Measurements from ENCODE around the gene SSX2IP. TPM values are rescaled to one million over a fixed set of nuclear protein-coding genes. Genes with fewer than 3 reads are reported as not detected.

SSX2IP gene
- total and polyA plus RNA-seq, 4 donors: 3.7 to 21.8 (median 6.4) TPM

DNA sequence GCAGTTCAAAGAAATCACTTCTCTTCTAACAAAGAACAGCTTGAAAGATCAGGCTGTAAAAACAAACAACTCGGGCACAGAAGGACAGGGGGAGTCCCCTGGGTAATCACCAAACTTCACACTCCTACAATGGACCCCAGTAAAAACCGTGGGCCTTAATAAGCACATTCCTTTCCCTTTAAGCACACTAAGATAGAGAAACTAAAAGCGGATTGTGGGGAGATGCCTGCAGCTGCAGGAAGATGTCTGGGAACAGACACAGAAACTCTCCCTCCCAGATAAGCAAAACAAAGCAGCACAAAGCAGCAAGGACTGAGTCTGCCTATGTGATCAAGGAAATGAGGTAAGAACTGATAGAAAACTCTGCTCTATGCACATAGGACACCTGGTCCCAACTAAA, 78.5 kb downstream of the SSX2IP start:
- Histone ChIP-seq H3K27me3 (ENCODE audit: control insufficient read depth in 4 of 4, insufficient read depth in 4 of 4, low read length in 3 of 4) (no peaks in the 10 kb centered on the region), H3K9me3 (ENCODE audit: control insufficient read depth in 4 of 4, low read length in 3 of 4) (peaks cover 0 to 7% (median 0%) of the 10 kb centered on the region in 4 donors), H3K4me1 (ENCODE audit: control insufficient read depth in 4 of 4, insufficient read depth in 4 of 4, low read length in 3 of 4) (no peaks in the 10 kb centered on the region), H3K9ac (ENCODE audit: low read depth in 1 of 2, low read length in 2 of 2) (no peak overlapping the region), H3K27ac (ENCODE audit: low read depth in 1 of 2, low read length in 2 of 2) (no peak overlapping the region), H3K4me3 (ENCODE audit: low read depth in 1 of 3, low read length in 3 of 3) (no peak overlapping the region), H3K36me3 (ENCODE audit: control insufficient read depth in 4 of 4, insufficient read depth in 3 of 4, low read depth in 1 of 4, low read length in 3 of 4) (no peaks in the 10 kb centered on the region)
- no peak for TF ChIP-seq RAD21 (IDR thresholded peaks at IDR 0.05)
- TF ChIP-seq NR2F2 (IDR thresholded peaks at IDR 0.05): no peak
- no peak for TF ChIP-seq HNF4A (conservative IDR thresholded peaks at IDR 0.05)
- TF ChIP-seq RXRA (IDR thresholded peaks at IDR 0.05): no peak
- TF ChIP-seq FOXA1 (IDR thresholded peaks at IDR 0.05): no peak
- DNase-seq (ENCODE audit: low spot score): no peak
- WGBS: 45% methylated on average over 3 of the region's 3 CpGs

DNA sequence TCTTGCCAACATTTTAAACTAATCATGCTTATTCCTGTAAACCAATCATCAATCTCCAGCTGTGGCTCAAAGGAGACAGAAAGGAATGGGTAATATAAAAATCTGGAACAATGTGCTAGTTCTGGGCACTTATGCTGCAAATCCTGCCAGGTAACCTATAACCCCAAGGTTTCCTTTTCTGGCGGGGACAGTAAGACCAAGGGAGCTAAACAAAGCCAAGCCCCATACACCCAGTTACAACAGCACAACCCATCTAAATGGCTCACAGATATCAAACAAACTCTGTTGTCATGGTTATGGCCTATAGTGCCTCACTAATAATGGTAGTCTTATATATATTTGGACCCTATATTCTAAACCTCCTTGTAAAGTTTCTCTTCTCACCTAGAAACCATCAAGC, 79.2 kb downstream of the SSX2IP start:
- H3K9me3 ChIP-seq (ENCODE audit: control insufficient read depth in 4 of 4, low read length in 3 of 4): peaks cover 0 to 9% (median 1%) of the 10 kb centered on the region in 4 donors
- H3K36me3 ChIP-seq (ENCODE audit: control insufficient read depth in 4 of 4, insufficient read depth in 3 of 4, low read depth in 1 of 4, low read length in 3 of 4): no peaks in the 10 kb centered on the region
- WGBS: 82% methylated on average over 1 of the region's 1 CpG
- H3K27me3 ChIP-seq (ENCODE audit: control insufficient read depth in 4 of 4, insufficient read depth in 4 of 4, low read length in 3 of 4): no peaks in the 10 kb centered on the region
- no peak overlapping the region for H3K27ac ChIP-seq (ENCODE audit: low read depth in 1 of 2, low read length in 2 of 2)
- TF ChIP-seq JUND (IDR thresholded peaks at IDR 0.05) (no peak), GABPA (IDR thresholded peaks at IDR 0.05 in 1 of 2, conservative IDR thresholded peaks at IDR 0.05 in 1 of 2) (no peak), YY1 (IDR thresholded peaks at IDR 0.05) (no peak), SP1 (IDR thresholded peaks at IDR 0.05) (no peak)
- H3K4me1 ChIP-seq (ENCODE audit: control insufficient read depth in 4 of 4, insufficient read depth in 4 of 4, low read length in 3 of 4): no peaks in the 10 kb centered on the region
- no peak overlapping the region for H3K4me3 ChIP-seq (ENCODE audit: low read depth in 1 of 3, low read length in 3 of 3)
- no peak overlapping the region for H3K9ac ChIP-seq (ENCODE audit: low read depth in 1 of 2, low read length in 2 of 2)
- DNase-seq (ENCODE audit: low spot score): no peak

DNA sequence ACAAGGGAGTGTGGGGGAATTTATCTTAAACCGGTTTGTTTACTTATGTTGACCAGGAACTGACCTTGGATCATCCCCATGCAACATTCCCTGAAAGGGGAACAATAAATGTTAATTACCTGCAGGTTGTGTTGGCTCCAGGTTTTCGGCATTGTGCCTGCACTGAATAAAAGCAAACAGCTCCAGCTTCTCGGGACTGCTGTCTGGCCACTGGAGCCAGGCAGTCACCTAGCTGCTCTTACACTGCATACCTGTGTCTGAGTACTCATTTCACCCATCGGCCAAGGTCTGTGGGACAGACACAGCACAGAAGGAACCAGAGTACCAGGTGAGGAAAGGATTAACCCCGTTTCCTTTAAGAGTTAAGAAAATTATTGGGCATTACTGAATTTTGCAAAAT, 83.3 kb downstream of the SSX2IP start:
- H3K4me1 ChIP-seq (ENCODE audit: control insufficient read depth in 4 of 4, insufficient read depth in 4 of 4, low read length in 3 of 4): no peaks in the 10 kb centered on the region
- no peak for DNase-seq (ENCODE audit: low spot score)
- peaks cover 8 to 29% (median 15%) of the 10 kb centered on the region in 4 donors for H3K9me3 ChIP-seq (ENCODE audit: control insufficient read depth in 4 of 4, low read length in 3 of 4)
- TF ChIP-seq NR2F2 (IDR thresholded peaks at IDR 0.05) (no peak), SP1 (IDR thresholded peaks at IDR 0.05) (no peak), JUND (IDR thresholded peaks at IDR 0.05) (no peak)
- TF ChIP-seq, protein P1, sequence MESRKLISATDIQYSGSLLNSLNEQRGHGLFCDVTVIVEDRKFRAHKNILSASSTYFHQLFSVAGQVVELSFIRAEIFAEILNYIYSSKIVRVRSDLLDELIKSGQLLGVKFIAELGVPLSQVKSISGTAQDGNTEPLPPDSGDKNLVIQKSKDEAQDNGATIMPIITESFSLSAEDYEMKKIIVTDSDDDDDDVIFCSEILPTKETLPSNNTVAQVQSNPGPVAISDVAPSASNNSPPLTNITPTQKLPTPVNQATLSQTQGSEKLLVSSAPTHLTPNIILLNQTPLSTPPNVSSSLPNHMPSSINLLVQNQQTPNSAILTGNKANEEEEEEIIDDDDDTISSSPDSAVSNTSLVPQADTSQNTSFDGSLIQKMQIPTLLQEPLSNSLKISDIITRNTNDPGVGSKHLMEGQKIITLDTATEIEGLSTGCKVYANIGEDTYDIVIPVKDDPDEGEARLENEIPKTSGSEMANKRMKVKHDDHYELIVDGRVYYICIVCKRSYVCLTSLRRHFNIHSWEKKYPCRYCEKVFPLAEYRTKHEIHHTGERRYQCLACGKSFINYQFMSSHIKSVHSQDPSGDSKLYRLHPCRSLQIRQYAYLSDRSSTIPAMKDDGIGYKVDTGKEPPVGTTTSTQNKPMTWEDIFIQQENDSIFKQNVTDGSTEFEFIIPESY (IDR thresholded peaks at IDR 0.05): no peak
- peaks cover 0 to 2% (median 0%) of the 10 kb centered on the region in 4 donors for H3K36me3 ChIP-seq (ENCODE audit: control insufficient read depth in 4 of 4, insufficient read depth in 3 of 4, low read depth in 1 of 4, low read length in 3 of 4)
- WGBS: 75% methylated on average over 5 of the region's 5 CpGs
- no peak overlapping the region for H3K9ac ChIP-seq (ENCODE audit: low read depth in 1 of 2, low read length in 2 of 2)
- H3K27me3 ChIP-seq (ENCODE audit: control insufficient read depth in 4 of 4, insufficient read depth in 4 of 4, low read length in 3 of 4): no peaks in the 10 kb centered on the region
- H3K27ac ChIP-seq (ENCODE audit: low read depth in 1 of 2, low read length in 2 of 2): no peak overlapping the region
- H3K4me3 ChIP-seq (ENCODE audit: low read depth in 1 of 3, low read length in 3 of 3): no peak overlapping the region

- Histone ChIP-seq H3K9me3 (ENCODE audit: control insufficient read depth in 4 of 4, low read length in 3 of 4) (peaks cover 8 to 29% (median 15%) of the 10 kb centered on the region in 4 donors), H3K27me3 (ENCODE audit: control insufficient read depth in 4 of 4, insufficient read depth in 4 of 4, low read length in 3 of 4) (no peaks in the 10 kb centered on the region), H3K4me1 (ENCODE audit: control insufficient read depth in 4 of 4, insufficient read depth in 4 of 4, low read length in 3 of 4) (no peaks in the 10 kb centered on the region), H3K4me3 (ENCODE audit: low read depth in 1 of 3, low read length in 3 of 3) (peak overlapping the region in 2 of 3 donors; percentile 28 to 33), H3K27ac (ENCODE audit: low read depth in 1 of 2, low read length in 2 of 2) (no peak overlapping the region), H3K36me3 (ENCODE audit: control insufficient read depth in 4 of 4, insufficient read depth in 3 of 4, low read depth in 1 of 4, low read length in 3 of 4) (peaks cover 0 to 2% (median 0%) of the 10 kb centered on the region in 4 donors), H3K9ac (ENCODE audit: low read depth in 1 of 2, low read length in 2 of 2) (no peak overlapping the region)
- 89% methylated on average over 1 of the region's 1 CpG for WGBS
- no peak for DNase-seq (ENCODE audit: low spot score)
- TF ChIP-seq HNF4G (IDR thresholded peaks at IDR 0.05) (no peak), FOXA2 (IDR thresholded peaks at IDR 0.05) (no peak), SP1 (IDR thresholded peaks at IDR 0.05) (no peak), FOXA1 (IDR thresholded peaks at IDR 0.05) (no peak), YY1 (IDR thresholded peaks at IDR 0.05) (no peak), GABPA (IDR thresholded peaks at IDR 0.05 in 1 of 2, conservative IDR thresholded peaks at IDR 0.05 in 1 of 2) (no peak), REST (IDR thresholded peaks at IDR 0.05) (no peak), JUND (IDR thresholded peaks at IDR 0.05) (no peak), RAD21 (IDR thresholded peaks at IDR 0.05) (no peak)
- TF ChIP-seq, protein P2, sequence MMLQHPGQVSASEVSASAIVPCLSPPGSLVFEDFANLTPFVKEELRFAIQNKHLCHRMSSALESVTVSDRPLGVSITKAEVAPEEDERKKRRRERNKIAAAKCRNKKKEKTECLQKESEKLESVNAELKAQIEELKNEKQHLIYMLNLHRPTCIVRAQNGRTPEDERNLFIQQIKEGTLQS (IDR thresholded peaks at IDR 0.05): no peak
- TF ChIP-seq, protein P1 (IDR thresholded peaks at IDR 0.05): no peak
Measured at GRCh38 chr1:84605157-84605556, 85.1 kb downstream of the SSX2IP start.

Data from liver (tissue), 9 donors.